H1 (cell line): ENCODE results near the gene PDGFD. TPM values are rescaled to one million over a fixed set of nuclear protein-coding genes. Genes with fewer than 3 reads are reported as not detected.

Experiments
- CTCF ChIA-PET: fragments of 300-600 bp; sonication (Branson Sonifier 250); formaldehyde crosslinking; loops from one replicate; lab custom pipeline; 2021; ENCODE audit not compliant: partially characterized antibody; lab: Charles Lee
- POLR2A ChIA-PET: fragments of 300-600 bp; sonication (Branson Sonifier 250); formaldehyde crosslinking; loops from one replicate; lab custom pipeline; 2021; ENCODE audit warnings: inconsistent platforms; ENCODE audit not compliant: partially characterized antibody; lab: Charles Lee
- DNase-seq, 2 experiments: peaks; one replicate each; pipeline versions ENCODE4 v3.0.0 to v3.0.0-alpha.2; 2010 to 2022; ENCODE audit warnings: low spot score in 2 of 2, low read depth in 1 of 2, mixed read lengths in 1 of 2
- FAIRE-seq: peaks from 2 replicates; lab custom pipeline; 2011; peaks lifted over from hg19 to GRCh38; lab: Jason Lieb, UNC
- H2AFZ ChIP-seq: 2 replicates; pipeline ENCODE4 v1.8.1; 2012; ENCODE audit warnings: low read length, inconsistent platforms
- H2AK5ac ChIP-seq: 2 replicates; pipeline ENCODE4 v1.6.1; 2013; ENCODE audit warnings: low read depth, low read length
- H2BK120ac ChIP-seq: replicated peaks from 2 replicates; pipeline ENCODE3; 2013; ENCODE audit warnings: low read depth, low read length, inconsistent platforms
- H2BK12ac ChIP-seq: 2 replicates; pipeline ENCODE4 v1.6.1; 2013; ENCODE audit warnings: low read depth, low read length
- H2BK15ac ChIP-seq: 2 replicates; pipeline ENCODE4 v1.6.1; 2013; ENCODE audit warnings: low read length
- H2BK20ac ChIP-seq: 2 replicates; pipeline ENCODE4 v1.6.1; 2013; ENCODE audit warnings: low read length
- H2BK5ac ChIP-seq: 2 replicates; pipeline ENCODE4 v1.6.1; 2013; ENCODE audit warnings: low read depth, low read length
- H3K14ac ChIP-seq: 2 replicates; pipeline ENCODE4 v1.6.1; 2013; ENCODE audit warnings: inconsistent platforms; ENCODE audit not compliant: insufficient read length
- H3K18ac ChIP-seq: 2 replicates; pipeline ENCODE4 v1.6.1; 2013; ENCODE audit warnings: low read length; ENCODE audit errors: extremely low read depth
- H3K23ac ChIP-seq: 2 replicates; pipeline ENCODE4 v1.6.1; 2013; ENCODE audit warnings: inconsistent platforms; ENCODE audit not compliant: insufficient read length
- H3K23me2 ChIP-seq: 2 replicates; pipeline ENCODE4 v1.6.1; 2013; ENCODE audit warnings: low read depth, low read length
- H3K27ac ChIP-seq: 2 replicates; pipeline ENCODE4 v1.6.1; 2011; ENCODE audit warnings: low read depth, low read length, inconsistent platforms
- H3K27me3 ChIP-seq, 4 experiments: replicated peaks in 1 of 4; 1 replicate in 1 of 4; 2 replicates in 3 of 4; pipeline versions ENCODE4 v1.6.1 to v1.8.1; 2011 to 2013; ENCODE audit warnings: low read length in 3 of 4, mild to moderate bottlenecking in 3 of 4, inconsistent platforms in 2 of 4, mixed read lengths in 2 of 4, moderate library complexity in 1 of 4; ENCODE audit not compliant: control insufficient read depth in 3 of 4, insufficient read depth in 3 of 4; ENCODE audit errors: extremely low read depth in 1 of 4
- H3K36me3 ChIP-seq, 4 experiments: 2 replicates each; pipeline versions ENCODE4 v1.6.1 to v1.8.1; 2011 to 2013; ENCODE audit warnings: mild to moderate bottlenecking in 4 of 4, low read length in 3 of 4, moderate library complexity in 2 of 4, control low read depth in 1 of 4, inconsistent platforms in 1 of 4; ENCODE audit not compliant: insufficient read depth in 4 of 4, control insufficient read depth in 2 of 4
- H3K4ac ChIP-seq: replicated peaks from 2 replicates; pipeline ENCODE3; 2013; ENCODE audit warnings: low read length, low read depth, mixed read lengths, inconsistent platforms; ENCODE audit not compliant: insufficient read length
- H3K4me1 ChIP-seq, 4 experiments: replicated peaks in 1 of 4; 1 replicate in 1 of 4; 2 replicates in 3 of 4; pipeline versions ENCODE4 v1.6.1 to v1.8.1; 2011 to 2013; ENCODE audit warnings: low read length in 3 of 4, inconsistent platforms in 2 of 4, mixed read lengths in 1 of 4; ENCODE audit not compliant: insufficient read depth in 4 of 4, control insufficient read depth in 3 of 4
- H3K4me2 ChIP-seq, 2 experiments: 2 replicates each; pipeline versions ENCODE4 v1.6.1 to v1.8.1; 2011 to 2013; ENCODE audit warnings: low read depth in 2 of 2, low read length in 2 of 2, control low read depth in 1 of 2, inconsistent platforms in 1 of 2, mild to moderate bottlenecking in 1 of 2; ENCODE audit not compliant: insufficient read depth in 1 of 2
- H3K4me3 ChIP-seq, 4 experiments: fragments of 200-600, 300-600 bp in 1 of 4; sonication (generic), shearing (Covaris generic), sonication (Bioruptor Twin) in 1 of 4; 2 replicates each; pipeline versions ENCODE4 v1.5.1 to v1.8.1; 2011 to 2016; ENCODE audit warnings: low read length in 4 of 4, low read depth in 3 of 4, control low read depth in 2 of 4, inconsistent platforms in 2 of 4, mild to moderate bottlenecking in 2 of 4, mixed read lengths in 1 of 4, moderate library complexity in 1 of 4; ENCODE audit not compliant: insufficient read depth in 2 of 4; ENCODE audit errors: extremely low read depth in 1 of 4
- H3K56ac ChIP-seq: replicated peaks from 2 replicates; pipeline ENCODE3; 2013; ENCODE audit warnings: low read depth, mild to moderate bottlenecking, mixed read lengths, low read length, inconsistent platforms; ENCODE audit not compliant: insufficient read length
- H3K79me1 ChIP-seq: 2 replicates; pipeline ENCODE4 v1.6.1; 2013; ENCODE audit warnings: low read depth, low read length, control low read depth
- H3K79me2 ChIP-seq, 2 experiments: 2 replicates each; pipeline versions ENCODE4 v1.6.1 to v1.8.1; 2012 to 2013; ENCODE audit warnings: low read length in 2 of 2, mild to moderate bottlenecking in 2 of 2, inconsistent platforms in 1 of 2; ENCODE audit not compliant: insufficient read depth in 2 of 2, control insufficient read depth in 1 of 2
- H3K9ac ChIP-seq, 4 experiments: replicated peaks in 1 of 4; 1 replicate in 1 of 4; 2 replicates in 3 of 4; pipeline versions ENCODE4 v1.6.1 to v1.8.1; 2011 to 2013; ENCODE audit warnings: low read depth in 3 of 4, low read length in 3 of 4, control low read depth in 2 of 4, mild to moderate bottlenecking in 2 of 4, moderate library complexity in 2 of 4, inconsistent platforms in 1 of 4; ENCODE audit errors: extremely low read depth in 1 of 4
- H3K9me3 ChIP-seq, 2 experiments: 2 replicates each; pipeline versions ENCODE4 v1.6.1 to v1.8.1; 2012 to 2013; ENCODE audit warnings: mild to moderate bottlenecking in 2 of 2, moderate library complexity in 2 of 2, control low read depth in 1 of 2, inconsistent platforms in 1 of 2, low read depth in 1 of 2, low read length in 1 of 2, mixed read lengths in 1 of 2; ENCODE audit not compliant: insufficient read depth in 2 of 2
- H4K20me1 ChIP-seq, 2 experiments: replicated peaks in 1 of 2; 2 replicates each; pipeline versions ENCODE3 to v1.8.1; 2011 to 2013; ENCODE audit warnings: inconsistent platforms in 2 of 2, low read length in 2 of 2, mild to moderate bottlenecking in 1 of 2; ENCODE audit not compliant: insufficient read depth in 2 of 2, control insufficient read depth in 1 of 2
- H4K5ac ChIP-seq: 2 replicates; pipeline ENCODE4 v1.6.1; 2013; ENCODE audit warnings: low read length, low read depth, mixed read lengths, inconsistent platforms; ENCODE audit not compliant: insufficient read length
- H4K8ac ChIP-seq: 2 replicates; pipeline ENCODE4 v1.8.0; 2013; ENCODE audit warnings: mild to moderate bottlenecking, moderate library complexity, low read length, inconsistent platforms; ENCODE audit not compliant: insufficient read depth; ENCODE audit errors: extremely low read depth
- H4K91ac ChIP-seq: replicated peaks from 2 replicates; pipeline ENCODE3; 2013; ENCODE audit warnings: low read length, mixed read lengths, inconsistent platforms; ENCODE audit not compliant: insufficient read length
- EP300 ChIP-seq, 2 experiments: IDR thresholded peaks; 1 replicate in 1 of 2; 2 replicates in 1 of 2; pipeline ENCODE4 v1.6.1; 2011 to 2012; ENCODE audit warnings: low read depth in 2 of 2, low read length in 2 of 2, mild to moderate bottlenecking in 2 of 2, borderline replicate concordance in 1 of 2, inconsistent platforms in 1 of 2, moderate library complexity in 1 of 2
- KDM4A ChIP-seq: IDR thresholded peaks from one replicate; pipeline ENCODE4 v1.7.1; 2012; ENCODE audit warnings: low read depth, mild to moderate bottlenecking, moderate library complexity, low read length, inconsistent platforms; ENCODE audit not compliant: severe bottlenecking
- SP4 ChIP-seq: IDR thresholded peaks from 2 replicates; pipeline ENCODE4 v1.6.1; 2012; ENCODE audit warnings: low read length, inconsistent platforms
- WGBS, 2 experiments: shearing (Covaris generic) in 1 of 2; methylation state at CpG; one replicate each; pipeline versions ENCODE4 v1.1.6 to v1.1.7; 2013 to 2015; ENCODE audit warnings: low lambda C conversion rate in 2 of 2, mixed read lengths in 2 of 2, inconsistent platforms in 1 of 2, low coverage in 1 of 2, missing lambda C conversion rate in 1 of 2; ENCODE audit not compliant: insufficient replicate concordance in 2 of 2, insufficient coverage in 1 of 2, insufficient read length in 1 of 2; ENCODE audit errors: extremely low coverage in 1 of 2, missing lambda C conversion rate in 1 of 2; 5-methylcytosine and 5-hydroxymethylcytosine counted together
- polyA plus RNA-seq, 7 experiments: library from polyadenylated mRNA; depleted of rRNA in 3 of 7; stranded (reverse) in 5 of 7; unstranded in 2 of 7; fragments of >200 nt in 5 of 7; fragments of 200-250 nt in 2 of 7; gene quantifications; 1 replicate in 5 of 7; 2 replicates in 1 of 7; 4 replicates in 1 of 7; pipeline versions ENCODE4 v1.2.1 to v1.2.3, GENCODE V29; 2011 to 2013; ENCODE audit warnings: missing spikeins in 2 of 7, mixed read lengths in 2 of 7
- total RNA-seq: library from RNA; stranded (reverse); fragmentation: NEBNext Ultra II Directional; extraction: Animal tissue kit (Norgen Biotek cat#: 25700); gene quantifications from 2 replicates; pipeline ENCODE4 v1.2.1, GENCODE V29; 2021

PDGFD gene
- total and polyA plus RNA-seq, 2 of the 8 experiments (the other 6 are each of a cell fraction or from before 2014, with no cell fraction given), result 1.1 to 3.9 TPM

- Histone ChIP-seq H2AFZ (no peak overlapping the region), H4K8ac (no peak overlapping the region), H3K23ac (no peak overlapping the region), H3K4ac (no peak overlapping the region), H3K56ac (no peak overlapping the region), H3K4me2 (no peak overlapping the region), H3K23me2 (no peaks in the 10 kb centered on the region), H3K4me1 (no peaks in the 10 kb centered on the region), H3K9ac (no peak overlapping the region), H2BK5ac (no peak overlapping the region), H3K14ac (no peak overlapping the region), H4K5ac (no peak overlapping the region), H2AK5ac (no peak overlapping the region), H3K18ac (no peak overlapping the region), H2BK120ac (no peak overlapping the region), H3K79me2 (no peaks in the 10 kb centered on the region), H3K9me3 (peaks cover 0 to 2% of the 10 kb centered on the region in 2 experiments; a peak in 1 of 4 replicates), H2BK12ac (no peak overlapping the region), H3K36me3 (no peaks in the 10 kb centered on the region), H2BK15ac (no peak overlapping the region), H2BK20ac (no peak overlapping the region), H3K79me1 (no peaks in the 10 kb centered on the region), H3K27me3 (no peaks in the 10 kb centered on the region), H4K20me1 (no peaks in the 10 kb centered on the region), H3K4me3 (no peak overlapping the region), H4K91ac (no peak overlapping the region), H3K27ac (no peak overlapping the region)
- ChIA-PET POLR2A (no interaction called here), CTCF (interaction anchor here (1.5 kb wide), 1 partner anchor 36 kb away, joined by 3 read pairs; no protein-coding TSS in a partner anchor)
- FAIRE-seq, result no peak
- no peak for DNase-seq
- WGBS, 2 experiments, result 80% methylated on average over 2 of the region's 2 CpGs; no CpG with 5 or more reads in 1 of the 2 experiments
- TF ChIP-seq SP4, result no peak
- TF ChIP-seq EP300 (IDR thresholded peaks at IDR 0.05; ENCODE audit: borderline replicate concordance in 1 of 2, low read depth in 2 of 2, low read length in 2 of 2), result no peak
- TF ChIP-seq KDM4A, result no peak
These were observed 34.6 kb upstream of the PDGFD start for GRCh38 chr11:104198576-104198975.
